Hematopoietic multipotent progenitor cell treated with erythropoietin and hydrocortisone succinate and interleukin-3 and kit ligand, for 4 days (in vitro differentiated cells): ENCODE data around the gene DPYD.

Experiments
- DNase-seq: peaks from one replicate; pipeline ENCODE4 v3.0.0-alpha.2; 2015

Gene DPYD

DNA sequence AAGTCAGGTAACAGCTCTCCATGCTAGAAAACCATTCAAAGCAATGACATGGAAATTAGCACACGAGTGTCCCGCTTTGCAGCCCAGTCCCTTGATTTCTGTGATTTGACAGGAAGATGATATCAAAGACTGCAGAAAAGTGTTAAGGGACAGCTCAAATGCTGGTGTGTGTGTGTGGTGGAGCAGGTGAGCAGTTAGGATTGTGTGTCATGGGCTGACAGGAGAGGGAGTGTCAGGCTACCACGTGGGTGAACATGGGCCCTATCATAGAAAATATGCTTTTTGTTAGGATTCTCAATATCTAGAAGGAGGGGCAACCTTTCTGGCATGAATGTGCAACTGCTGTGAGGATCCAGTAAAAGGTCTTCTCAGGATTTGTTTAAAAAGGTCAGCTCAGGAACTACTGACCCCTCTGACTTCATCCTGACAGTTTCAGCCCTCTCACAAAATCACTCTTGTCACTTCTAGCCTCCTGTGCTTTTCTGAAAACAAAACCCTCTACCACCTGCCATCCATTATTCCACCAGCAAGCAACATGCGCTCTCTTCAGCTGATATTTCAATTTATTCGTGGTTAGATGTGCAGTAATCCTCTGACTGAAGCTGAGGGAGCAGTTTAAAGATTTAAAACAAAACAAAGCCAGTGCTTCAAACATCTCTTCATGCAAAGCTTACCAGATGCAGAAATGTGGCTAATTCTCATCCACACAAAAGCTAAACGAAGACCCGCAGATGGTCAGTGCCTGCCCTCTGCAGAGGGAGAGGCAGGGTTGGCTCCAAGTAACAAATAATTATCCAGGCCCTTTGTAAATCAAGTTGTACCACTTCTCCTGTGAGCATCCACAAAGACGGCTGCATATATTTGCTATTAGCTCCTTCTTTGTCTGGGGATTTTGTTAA is 801.3 kb downstream of the DPYD start:
- DNase-seq, result no peak

DNA sequence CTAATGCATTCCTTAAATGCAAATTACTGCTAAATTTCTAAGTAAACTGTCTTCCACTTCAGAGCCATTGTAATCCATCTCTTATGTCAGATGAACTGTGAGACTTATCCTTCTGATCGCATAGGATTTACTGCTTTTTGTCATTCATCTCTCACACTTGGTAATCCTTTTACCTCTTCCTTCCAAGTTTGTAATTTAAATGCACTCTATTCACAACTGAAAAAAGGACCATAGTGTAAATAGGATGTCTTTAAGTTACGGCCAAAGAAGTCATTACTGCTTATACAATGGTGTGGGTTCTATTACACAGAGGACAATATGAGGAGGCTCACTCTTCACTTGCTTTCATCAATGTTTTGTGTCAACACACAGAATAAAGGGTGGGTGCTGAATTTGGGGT is 806.0 kb downstream of the DPYD start:
- no peak for DNase-seq

DNA sequence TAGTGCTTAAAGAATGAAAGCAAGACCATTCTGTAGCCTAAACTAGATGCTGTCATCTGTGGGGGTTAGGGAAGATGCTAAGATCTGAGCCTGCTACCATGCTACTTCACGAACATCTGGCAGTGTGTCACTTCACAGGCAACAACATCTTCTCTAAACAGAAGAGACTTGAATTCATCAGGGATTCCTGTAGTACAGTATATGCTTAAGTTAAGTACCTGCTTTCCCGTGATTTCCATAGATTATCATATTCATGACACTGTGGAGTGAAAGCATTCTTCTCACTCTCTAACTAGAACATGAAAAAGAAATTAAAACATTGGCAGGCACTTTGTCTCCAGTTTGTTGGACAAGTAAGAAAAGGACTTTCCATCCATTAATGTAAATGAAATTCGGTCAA is 808.4 kb downstream of the DPYD start:
- no peak for DNase-seq

DNA sequence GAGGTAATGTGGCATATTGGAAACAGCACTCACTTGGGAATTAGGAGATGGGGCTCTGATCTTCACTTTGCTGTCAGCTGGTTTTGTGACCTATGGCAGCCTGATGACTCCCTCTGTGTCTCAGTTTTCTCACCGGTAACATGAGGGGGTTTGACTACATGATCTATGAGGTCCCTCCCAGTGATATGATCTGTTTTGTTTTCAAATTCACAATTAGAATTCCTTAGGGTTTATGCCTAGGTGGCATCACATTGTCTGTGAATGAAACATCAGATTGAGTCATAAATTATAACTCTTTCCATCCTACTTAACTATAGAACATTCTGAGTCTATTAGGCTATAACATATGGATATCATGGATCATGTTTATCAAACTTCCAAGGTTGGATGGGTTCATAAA is 812.7 kb downstream of the DPYD start:
- DNase-seq, result no peak

DNA sequence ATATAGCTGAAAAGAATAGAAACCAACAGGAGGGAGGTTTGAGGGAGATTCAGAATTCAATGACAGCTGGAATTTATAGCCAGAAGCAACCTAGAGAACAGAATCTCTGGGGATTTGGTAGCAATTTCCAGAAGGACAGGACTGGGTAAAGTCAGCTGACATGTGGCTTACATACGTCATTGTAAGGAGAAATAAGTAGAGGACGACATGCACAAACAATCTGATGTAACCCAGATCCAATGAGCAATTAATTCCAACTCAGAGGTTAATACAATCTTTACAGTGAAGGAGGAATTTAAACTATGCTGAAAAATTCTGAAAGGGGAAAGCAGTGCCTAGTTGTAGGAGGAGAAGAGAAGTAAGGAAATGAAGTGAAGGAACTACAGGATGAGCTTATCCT is 815.3 kb downstream of the DPYD start:
- no peak for DNase-seq

DNA sequence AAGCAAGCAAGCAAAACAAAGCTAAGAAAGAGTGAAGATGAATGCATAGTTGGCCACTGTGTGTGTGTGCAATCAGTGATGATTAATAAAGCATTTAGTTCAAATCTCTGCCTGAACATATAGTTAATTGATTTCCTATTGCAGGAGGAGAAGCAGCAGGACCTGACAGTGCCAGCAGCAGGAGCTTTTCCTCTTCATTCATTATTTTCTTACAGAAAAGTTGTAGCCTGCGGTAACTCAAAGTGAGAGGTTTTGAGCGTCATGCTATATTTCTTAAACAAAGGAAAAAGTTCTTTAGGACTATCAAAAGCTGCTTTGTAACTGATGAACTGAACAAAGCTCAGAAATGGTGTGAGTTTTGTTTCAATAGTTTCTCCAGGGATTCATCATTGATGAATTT is 819.3 kb downstream of the DPYD start:
- no peak for DNase-seq

DNA sequence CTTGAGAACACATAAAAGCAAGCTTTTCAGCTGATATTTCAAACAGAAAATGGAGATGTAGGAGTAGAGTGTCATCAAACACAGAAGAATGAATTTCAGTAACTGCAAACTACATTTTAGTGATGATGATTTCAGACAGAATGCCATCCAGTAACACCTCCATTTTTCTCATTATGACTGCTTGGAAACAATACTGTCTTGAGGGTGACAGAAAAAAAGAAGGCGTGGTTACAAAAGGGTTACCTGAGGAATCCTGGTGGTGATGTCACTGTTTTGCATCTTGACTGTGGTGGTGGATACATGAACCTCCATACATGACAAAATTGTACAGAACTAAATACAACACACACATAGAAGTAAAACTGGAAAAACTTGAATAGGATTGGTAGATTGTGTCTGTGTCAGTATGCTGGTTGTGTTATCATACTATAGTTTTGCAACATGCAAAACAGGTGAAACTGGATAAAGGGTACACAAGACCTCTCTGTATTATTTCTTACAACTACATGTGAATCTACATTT is 823.4 kb downstream of the DPYD start:
- no peak for DNase-seq

DNA sequence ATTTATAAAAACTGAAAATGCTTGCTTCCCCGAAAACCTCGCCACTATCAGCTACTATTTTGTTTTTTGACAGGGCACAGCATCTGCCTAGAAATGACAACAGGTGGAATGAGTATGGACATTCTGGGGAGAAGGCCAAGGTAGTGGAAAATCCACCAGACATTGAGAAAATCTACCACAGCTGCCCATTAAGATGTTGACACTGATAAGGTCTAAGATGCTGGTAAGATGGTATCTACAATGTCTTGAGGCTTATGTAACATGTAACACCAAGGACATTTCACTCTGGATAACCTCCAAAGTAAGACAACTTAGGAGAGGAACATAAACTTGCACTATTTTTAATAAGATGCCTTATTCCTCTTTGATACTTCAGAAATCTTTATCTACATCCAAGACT is 825.1 kb downstream of the DPYD start:
- peak; percentile 3 for DNase-seq

DNA sequence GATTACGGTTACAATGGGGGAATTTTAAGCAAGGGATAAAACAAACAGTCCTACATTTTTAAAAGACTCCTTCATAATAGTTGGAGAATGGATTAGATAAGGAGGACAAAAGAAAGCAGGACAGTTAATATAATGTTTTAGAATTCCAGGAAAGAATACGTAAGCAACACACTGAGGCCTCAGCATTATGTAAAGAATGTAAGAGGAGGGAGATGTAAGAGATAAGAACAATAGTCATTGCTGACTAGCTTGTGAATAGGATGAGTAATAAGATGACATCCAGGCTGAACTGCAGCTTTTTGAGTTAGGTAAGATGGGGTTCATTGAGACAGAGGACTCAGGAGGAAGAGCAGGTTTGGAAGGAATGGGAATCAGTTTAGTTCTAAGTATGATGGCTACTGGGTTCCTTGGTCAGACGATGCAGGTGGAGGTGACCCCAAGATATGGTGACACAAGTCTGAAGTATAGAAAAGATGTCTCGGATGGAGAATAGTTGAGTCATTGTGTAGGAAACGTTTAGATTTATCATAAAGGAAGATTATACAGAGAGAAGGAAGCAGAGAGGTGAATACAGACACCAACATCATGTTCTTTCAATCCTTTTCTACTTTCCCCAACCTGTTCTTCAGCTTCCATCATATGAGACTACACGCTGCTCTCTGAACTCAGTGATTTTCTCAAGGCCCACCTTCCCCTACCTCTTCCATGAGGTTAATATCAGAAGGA is 826.4 kb downstream of the DPYD start:
- no peak for DNase-seq

DNA sequence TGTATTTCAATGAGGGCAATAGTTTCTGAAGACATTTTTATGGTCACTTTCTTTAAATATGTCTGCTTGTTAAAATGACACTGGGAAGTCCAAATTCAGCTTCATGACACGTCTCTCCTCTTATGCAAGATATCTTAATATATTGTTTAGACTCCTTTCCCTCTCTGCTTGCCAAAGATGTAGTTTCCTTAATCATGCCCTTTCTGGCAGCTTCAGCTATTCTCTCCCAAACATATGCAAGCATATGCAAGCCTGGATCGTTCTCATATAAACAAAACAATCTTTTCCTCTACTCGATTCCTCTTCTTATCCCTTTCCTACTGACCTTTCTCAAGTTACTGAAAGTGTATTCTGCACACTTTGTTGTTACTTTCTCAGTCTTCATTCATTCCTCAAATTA is 827.1 kb downstream of the DPYD start:
- DNase-seq, result no peak

DNA sequence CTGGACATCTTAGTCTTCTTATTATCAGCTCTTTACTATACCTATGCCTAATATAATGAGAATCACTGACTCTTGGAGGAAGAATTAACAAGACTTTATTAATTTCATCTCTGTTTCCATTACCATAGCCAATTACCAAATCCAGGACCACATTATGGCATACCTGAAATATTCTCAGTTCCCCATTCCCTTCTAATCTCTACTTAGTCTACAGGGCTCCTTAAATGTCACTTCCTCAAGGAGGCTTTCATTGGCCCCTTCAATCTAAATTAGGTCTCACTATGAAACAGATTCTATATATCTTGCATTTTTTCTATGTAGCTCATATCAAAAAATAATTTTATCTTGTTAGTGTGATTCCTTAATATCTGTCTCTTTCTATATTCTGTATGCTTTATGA is 828.0 kb downstream of the DPYD start:
- no peak for DNase-seq

DNA sequence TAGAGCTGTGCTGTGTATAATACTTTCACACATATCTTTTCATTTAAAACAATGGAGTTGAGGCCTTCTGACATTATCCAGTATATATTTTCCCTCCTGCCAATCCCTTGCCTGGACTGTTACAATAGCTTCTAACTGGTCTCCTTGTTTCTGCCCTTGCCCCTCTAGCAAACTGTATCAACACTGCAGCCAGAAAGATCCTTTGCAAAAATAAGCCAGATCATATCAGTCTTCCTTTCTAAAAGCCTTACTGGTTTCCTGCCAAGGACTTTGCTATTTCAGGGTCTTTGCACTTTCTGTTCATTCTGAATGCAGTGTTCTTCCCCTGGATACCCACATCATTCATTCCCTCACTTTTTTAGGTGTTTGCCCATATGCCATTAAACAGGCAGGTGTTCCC is 829.2 kb downstream of the DPYD start:
- DNase-seq, result peak; percentile 1

DNA sequence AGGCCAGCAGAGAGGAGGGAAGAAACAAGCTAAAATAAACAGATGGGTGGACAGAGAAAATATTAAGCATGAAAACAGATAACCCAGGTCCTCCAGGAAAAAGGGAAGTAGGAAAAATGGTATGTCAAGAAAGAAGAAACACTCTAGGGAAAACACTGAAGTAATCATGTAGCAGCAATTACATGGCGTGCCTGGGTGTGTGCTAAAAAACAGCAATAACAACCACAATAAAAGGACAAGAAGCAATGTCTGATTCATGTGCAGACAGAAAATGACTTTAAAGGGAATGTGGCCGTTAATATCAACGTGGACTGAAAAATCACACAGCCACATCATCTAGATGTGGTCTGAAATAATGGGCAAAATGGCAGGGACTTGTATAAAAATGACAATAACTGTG is 829.6 kb downstream of the DPYD start:
- DNase-seq, result no peak

DNA sequence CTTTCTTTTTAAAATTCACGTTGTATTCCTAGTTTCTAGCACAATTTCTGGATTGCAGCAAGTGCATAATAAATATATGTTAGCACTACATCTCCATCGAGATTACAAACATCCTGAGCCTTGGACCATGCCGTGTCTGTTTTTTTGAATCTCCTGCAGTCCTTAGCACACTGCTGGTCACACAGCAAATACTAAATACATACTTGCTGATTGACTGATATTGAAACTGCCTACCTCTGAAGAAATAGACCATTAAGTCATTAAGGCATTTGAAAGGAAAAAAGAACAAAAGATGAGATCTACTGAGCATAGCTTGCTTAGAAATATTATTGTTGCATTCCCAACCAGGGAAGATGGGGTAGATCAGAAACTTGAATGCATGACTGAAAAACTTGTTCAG is 830.1 kb downstream of the DPYD start:
- no peak for DNase-seq

DNA sequence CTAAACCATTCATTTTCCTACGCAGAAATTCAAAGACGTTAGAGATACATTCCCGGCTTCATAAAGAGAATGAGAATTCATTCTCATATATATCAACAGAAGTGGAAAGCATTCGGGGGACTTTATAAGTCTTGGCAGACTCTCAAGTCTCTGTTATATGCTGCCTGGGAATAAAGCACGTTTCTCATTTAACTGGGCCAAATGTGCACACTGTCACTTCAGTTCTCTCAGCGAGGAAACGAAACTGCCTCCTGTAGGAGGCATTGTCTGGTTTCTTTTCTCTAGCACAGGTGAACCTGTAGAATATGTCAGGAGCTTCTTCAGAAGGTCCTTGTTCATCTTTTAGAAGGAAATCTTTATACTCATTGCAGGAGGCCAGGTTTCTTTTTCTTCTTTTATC is 831.7 kb downstream of the DPYD start:
- no peak for DNase-seq

DNA sequence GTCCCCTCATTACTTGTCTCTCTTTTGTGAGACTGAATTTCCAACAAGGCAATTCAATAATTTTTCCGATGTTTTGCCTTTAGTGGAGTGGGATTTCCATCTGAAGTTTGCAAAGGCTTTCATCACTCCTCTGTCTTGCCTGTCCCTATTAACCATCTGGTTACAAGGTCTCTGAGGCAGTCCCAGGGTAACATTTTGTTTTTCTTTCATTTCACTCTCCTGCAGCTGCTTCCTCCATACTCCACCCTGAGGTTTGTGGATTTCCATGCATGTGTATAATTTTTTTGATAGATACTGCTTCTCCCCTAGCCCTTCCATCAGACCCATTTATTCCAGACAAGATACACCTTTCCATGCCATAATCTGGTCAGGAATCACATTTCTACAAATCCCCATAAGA is 832.4 kb downstream of the DPYD start:
- peak; percentile 2 for DNase-seq

DNA sequence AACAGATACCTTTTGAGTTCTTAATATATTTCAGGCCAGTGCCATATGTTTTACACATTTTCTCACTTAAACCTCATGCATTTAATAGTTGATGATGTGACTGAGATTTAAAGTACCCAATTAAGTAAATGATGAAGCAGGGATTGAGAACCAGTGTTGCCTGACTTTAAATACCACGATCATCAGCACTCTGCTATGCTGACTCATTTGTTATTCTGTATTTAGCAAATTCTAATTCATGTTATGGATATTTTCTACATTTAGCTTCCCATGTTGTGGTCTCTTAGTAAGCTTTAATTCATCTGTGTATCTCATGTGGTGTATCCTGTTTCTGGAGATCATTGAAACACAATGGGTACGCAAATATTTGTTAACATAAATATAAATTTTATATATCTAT is 836.3 kb downstream of the DPYD start:
- DNase-seq, result no peak

DNA sequence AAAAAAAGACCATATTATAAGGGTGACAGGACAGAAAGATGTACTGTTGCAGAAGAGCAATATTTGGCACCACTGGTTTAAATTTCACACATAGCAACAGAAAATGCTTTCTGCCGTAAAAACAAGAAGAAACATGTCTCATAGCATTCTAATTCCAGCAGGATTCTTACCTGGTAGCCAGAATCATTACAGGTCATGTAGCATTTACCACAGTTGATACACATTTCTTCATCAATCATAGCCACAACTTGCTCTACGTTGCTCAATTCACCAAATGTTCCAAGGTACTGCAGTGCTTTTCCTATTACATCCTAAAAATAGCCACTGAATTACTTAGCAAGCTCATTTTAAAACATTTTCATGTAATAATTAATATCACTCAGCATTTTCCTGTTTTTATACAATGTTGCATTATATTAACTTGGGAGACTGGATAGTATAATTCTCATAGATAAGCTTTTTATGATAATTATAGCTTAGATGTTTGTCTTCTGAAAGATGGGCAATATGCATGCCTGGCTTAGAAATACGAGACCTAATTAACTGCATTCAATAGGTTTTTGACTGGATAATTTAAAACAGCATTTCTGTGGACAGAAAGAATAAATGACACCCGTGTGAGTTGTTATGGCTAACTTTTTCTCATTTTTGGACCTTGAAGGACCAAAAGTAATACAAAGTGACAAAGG is 838.5 kb downstream of the DPYD start:
- DNase-seq, result no peak

DNA sequence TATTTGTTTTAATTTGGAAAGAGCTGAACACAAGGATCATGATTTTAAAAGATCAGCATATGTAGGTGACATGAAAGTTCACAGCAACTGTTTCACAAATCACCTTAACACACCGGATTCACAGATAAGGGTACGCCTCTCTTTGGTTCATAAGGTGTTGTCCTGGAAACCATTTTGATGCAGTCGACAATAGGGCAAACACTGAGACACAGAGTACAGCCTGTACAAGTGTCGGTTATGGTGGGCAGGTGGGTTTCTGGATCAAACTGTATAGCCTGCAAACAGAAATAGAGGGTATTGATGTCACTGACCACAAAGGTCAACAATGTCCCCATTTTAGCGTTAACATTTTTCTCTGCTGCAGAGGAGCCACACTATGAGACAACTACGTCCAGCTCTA is 842.0 kb downstream of the DPYD start:
- DNase-seq, result no peak

DNA sequence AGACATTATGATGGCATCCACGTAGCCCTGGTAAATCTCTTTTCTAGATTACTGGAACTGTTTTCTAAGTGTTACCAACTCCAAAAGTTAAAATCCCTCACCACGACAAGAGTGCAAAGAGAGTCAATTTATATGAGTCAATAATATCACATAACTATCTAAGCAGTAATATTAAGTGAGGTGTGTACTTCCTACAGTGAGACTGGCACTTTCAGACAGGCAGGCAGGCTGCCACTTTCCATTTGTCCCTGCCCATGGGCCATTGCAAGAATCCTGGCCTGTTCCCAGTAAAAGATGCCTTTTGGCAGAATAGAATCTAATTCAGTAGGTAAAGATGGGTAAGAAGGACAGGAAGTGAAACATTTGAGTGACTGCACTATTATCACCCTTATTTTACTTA is 843.6 kb downstream of the DPYD start:
- no peak for DNase-seq

DNA sequence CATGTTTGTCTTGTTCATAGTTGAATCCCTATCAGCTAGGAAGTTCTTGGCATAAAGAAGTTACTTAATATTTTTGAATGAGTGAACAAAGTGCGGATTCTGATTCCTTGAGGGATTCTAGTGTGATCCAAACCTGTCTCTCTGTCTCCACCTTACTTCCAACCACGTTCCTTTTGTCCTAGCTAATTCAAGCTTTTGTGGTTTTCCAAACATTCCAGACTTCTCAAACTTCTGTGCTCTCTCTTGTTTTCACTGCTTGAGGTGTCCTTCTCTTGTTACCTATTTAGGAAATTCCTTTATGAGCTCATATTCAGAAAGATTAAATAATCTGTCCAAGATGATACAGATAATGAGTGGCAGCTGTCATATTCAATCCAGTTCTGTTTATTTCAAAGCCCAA is 846.1 kb downstream of the DPYD start:
- DNase-seq, result no peak

DNA sequence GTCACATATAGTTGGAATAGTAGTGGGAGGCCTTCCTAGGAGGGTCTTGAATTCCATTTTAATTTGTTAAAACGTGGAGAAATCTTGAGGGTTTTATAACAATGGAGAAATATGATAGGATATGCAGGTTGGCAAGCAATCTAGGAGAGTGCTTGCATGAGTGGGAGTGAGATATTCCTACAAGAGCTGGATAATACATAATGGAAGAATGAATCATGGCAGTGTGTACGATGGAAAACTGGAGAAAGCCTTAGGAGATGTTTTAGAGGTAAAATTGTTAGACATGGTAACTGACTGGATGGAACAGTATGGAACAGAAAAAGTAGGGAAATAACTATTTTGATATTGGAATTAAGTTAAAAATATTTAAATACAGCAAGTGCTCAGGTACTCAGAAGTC is 846.9 kb downstream of the DPYD start:
- no peak for DNase-seq

DNA sequence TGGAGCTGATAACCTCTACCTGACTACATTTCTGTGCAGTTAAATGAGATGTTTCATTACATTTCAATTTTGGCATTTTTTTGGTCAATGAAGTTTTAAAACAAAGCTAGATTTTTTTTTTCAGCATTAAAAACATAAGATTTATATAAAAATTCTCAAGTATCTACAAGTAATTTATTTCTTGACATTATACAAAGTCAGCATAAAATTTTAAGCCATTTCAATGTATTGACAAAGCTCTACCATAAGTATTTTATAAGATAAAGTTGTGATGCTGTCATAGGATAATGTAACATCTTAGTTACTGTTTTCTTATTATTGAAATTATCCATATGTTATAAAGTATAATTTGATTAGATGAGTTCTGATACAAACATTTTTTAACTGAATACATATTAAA is 847.7 kb downstream of the DPYD start:
- DNase-seq, result no peak

DNA sequence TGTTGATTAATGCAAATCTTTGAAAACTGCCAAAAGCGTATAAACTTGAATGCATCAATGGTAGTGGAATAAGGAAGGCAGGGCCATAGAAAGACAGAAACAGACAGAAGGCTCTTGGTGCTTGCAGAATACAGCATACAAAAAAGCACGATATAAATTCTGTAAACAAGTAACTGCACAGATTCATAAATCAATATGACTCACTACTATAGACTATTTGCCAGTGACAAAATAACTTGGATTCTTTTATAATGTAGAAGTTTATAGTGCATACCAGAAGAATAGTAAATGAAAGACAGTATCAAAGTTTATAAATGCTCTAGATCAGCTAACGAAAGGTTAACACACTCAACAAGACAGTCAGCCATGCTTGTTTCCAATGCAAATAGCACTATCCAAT is 849.7 kb downstream of the DPYD start:
- DNase-seq, result no peak
